ENCODE measurements around the gene CSTPP1.
"Not testable (repeated sequence)": the region's sequence is repeated elsewhere in the genome, so short reads cannot be mapped to it uniquely, and the experiment has no call there.

CSTPP1 gene

GRCh38 chr11:47104261-47104950, 167.8 kb downstream of the CSTPP1 start:
- no peak for DNase-seq

- DNase-seq = no peak
Measured at GRCh38 chr11:47105541-47105940, 169.0 kb downstream of the CSTPP1 start.

- DNase-seq = no peak
Measured at GRCh38 chr11:47105974-47106373, 169.4 kb downstream of the CSTPP1 start.

- no peak for DNase-seq
Measured at GRCh38 chr11:47106798-47107411, 170.3 kb downstream of the CSTPP1 start.

- no peak for DNase-seq
Measured at GRCh38 chr11:47107744-47108143, 171.2 kb downstream of the CSTPP1 start.

- DNase-seq = no peak
Measured at GRCh38 chr11:47108214-47108613, 171.7 kb downstream of the CSTPP1 start.

- DNase-seq = no peak
Measured at GRCh38 chr11:47109051-47109726, 172.6 kb downstream of the CSTPP1 start.

- DNase-seq = no peak
Measured at GRCh38 chr11:47109727-47110246, 173.2 kb downstream of the CSTPP1 start.

- no peak for DNase-seq
Measured at GRCh38 chr11:47111318-47111804, 174.8 kb downstream of the CSTPP1 start.

- DNase-seq = not testable (repeated sequence)
Measured at GRCh38 chr11:47112941-47113340, 176.4 kb downstream of the CSTPP1 start.

- peak; percentile 38 to 43 for DNase-seq
Measured at GRCh38 chr11:47118958-47119688, 182.6 kb downstream of the CSTPP1 start.

- DNase-seq = no peak
Measured at GRCh38 chr11:47121056-47121455, 184.5 kb downstream of the CSTPP1 start.

GRCh38 chr11:47121731-47122130, 185.2 kb downstream of the CSTPP1 start:
- DNase-seq = no peak

- DNase-seq = no peak
Measured at GRCh38 chr11:47123094-47123493, 186.5 kb downstream of the CSTPP1 start.

GRCh38 chr11:47124675-47125074, 188.1 kb downstream of the CSTPP1 start:
- no peak for DNase-seq

GRCh38 chr11:47125083-47125482, 188.5 kb downstream of the CSTPP1 start:
- DNase-seq = no peak

GRCh38 chr11:47127213-47127612, 190.7 kb downstream of the CSTPP1 start:
- DNase-seq = no peak

- no peak for DNase-seq
Measured at GRCh38 chr11:47130543-47130942, 194.0 kb downstream of the CSTPP1 start.

- no peak for DNase-seq
Measured at GRCh38 chr11:47131136-47131535, 194.6 kb downstream of the CSTPP1 start.

GRCh38 chr11:47132490-47132889, 195.9 kb downstream of the CSTPP1 start:
- no peak for DNase-seq

- no peak for DNase-seq
Measured at GRCh38 chr11:47132981-47133380, 196.4 kb downstream of the CSTPP1 start.

- DNase-seq = no peak
Measured at GRCh38 chr11:47136327-47136726, 199.8 kb downstream of the CSTPP1 start.

- no peak for DNase-seq
Measured at GRCh38 chr11:47136921-47137320, 200.4 kb downstream of the CSTPP1 start.
